MM.1S (cell line): ENCODE results near the gene CHEK1.

Experiments
- CTCF ChIP-seq: fragments of 300-600 bp; sonication (generic); IDR thresholded peaks from 2 replicates; pipeline ENCODE4 v1.5.1; 2016; ENCODE audit warnings: antibody characterized with exemption, low read length, mixed read lengths
- EZH2 ChIP-seq: fragments of 300-600 bp; sonication (generic); optimal IDR thresholded peaks from 2 replicates; pipeline ENCODE3; 2017; ENCODE audit warnings: low read depth, mild to moderate bottlenecking, antibody characterized with exemption, low read length, mixed read lengths
- EZH2phosphoT487 ChIP-seq: fragments of 300-600 bp; sonication (generic); IDR thresholded peaks from 2 replicates; pipeline ENCODE4 v1.6.1; 2018; ENCODE audit warnings: antibody characterized with exemption, low read length

- TF ChIP-seq CTCF: no peak
- TF ChIP-seq EZH2phosphoT487: no peak
- TF ChIP-seq EZH2: no peak
Measured at GRCh38 chr11:125618383-125618782, 6.6 kb upstream of the CHEK1 start.
